HCT116 (cell line): ENCODE results near the gene UNC79. TPM values are rescaled to one million over a fixed set of nuclear protein-coding genes. Genes with fewer than 3 reads are reported as not detected.
"Not testable (repeated sequence)": the region's sequence is repeated elsewhere in the genome, so short reads cannot be mapped to it uniquely, and the experiment has no call there.

Source experiments
- ATAC-seq: fragments of 200-7000 bp; cut with Tn5 transposase; 2 replicates; pipeline ENCODE4 v1.9.1; 2020; ENCODE audit warnings: mild to moderate bottlenecking, moderate library complexity
- BruUV-seq: library from RNA; stranded (reverse); fragments of 400-500 nt; replicated peaks from 2 replicates; lab custom pipeline; 2021; lab: Mats Ljungman, UMichigan
- CTCF ChIA-PET: fragments of 300-600 bp; sonication (Branson Sonifier 250); formaldehyde crosslinking; loops from one replicate; lab custom pipeline; 2021; ENCODE audit warnings: antibody characterized with exemption; lab: Charles Lee
- POLR2A ChIA-PET: fragments of 300-600, 350-600 bp; sonication (Branson Sonifier 250); formaldehyde crosslinking; loops from one replicate; lab custom pipeline; 2021; ENCODE audit warnings: antibody characterized with exemption; lab: Charles Lee
- RAD21 ChIA-PET, 2 experiments: fragments of 300-600 bp; sonication (Branson Sonifier 250); formaldehyde crosslinking; loops; one replicate each; lab custom pipeline; 2023; ENCODE audit warnings: low total read pairs in 2 of 2; ENCODE audit not compliant: uncharacterized antibody in 2 of 2, unreplicated experiment in 2 of 2, low non-redundant PET in 1 of 2; lab: Charles Lee
- DNase-seq: peaks from one replicate; pipeline ENCODE4 v3.0.0-alpha.2; 2010; ENCODE audit warnings: low read depth, low spot score
- H2AFZ ChIP-seq: fragments of 200-600 bp; shearing (Covaris generic), sonication (generic); 2 replicates; pipeline ENCODE4 v1.6.1; 2017; ENCODE audit warnings: low read depth, mixed run types, mixed read lengths, antibody characterized with exemption, low read length; ENCODE audit not compliant: poor library complexity, severe bottlenecking
- H3K27ac ChIP-seq: 2 replicates; pipeline ENCODE4 v1.5.1; 2012; ENCODE audit warnings: low read depth, low read length
- H3K27me3 ChIP-seq: fragments of 200-600 bp; sonication (generic); 2 replicates; pipeline ENCODE4 v1.6.1; 2016; ENCODE audit warnings: mixed run types, low read length, mixed read lengths; ENCODE audit not compliant: insufficient read depth
- H3K36me3 ChIP-seq, 2 experiments: fragments of 200-500 bp in 1 of 2; fragments of 200-600 bp in 1 of 2; sonication (Bioruptor generic) in 1 of 2; sonication (generic) in 1 of 2; 2 replicates each; pipeline versions ENCODE4 v1.5.1 to v1.6.1; 2014 to 2016; ENCODE audit warnings: low read length in 2 of 2, inconsistent platforms in 1 of 2, mixed read lengths in 1 of 2, mixed run types in 1 of 2; ENCODE audit not compliant: insufficient read depth in 2 of 2, control insufficient read depth in 1 of 2
- H3K4me1 ChIP-seq, 2 experiments: fragments of 200-600 bp in 1 of 2; sonication (generic) in 1 of 2; 2 replicates each; pipeline versions ENCODE4 v1.5.1 to v1.6.1; 2012 to 2017; ENCODE audit warnings: low read length in 2 of 2, inconsistent platforms in 1 of 2, mild to moderate bottlenecking in 1 of 2, mixed read lengths in 1 of 2, mixed run types in 1 of 2, moderate library complexity in 1 of 2; ENCODE audit not compliant: insufficient read depth in 2 of 2, control insufficient read depth in 1 of 2
- H3K4me2 ChIP-seq: fragments of 200-600 bp; sonication (generic); 2 replicates; pipeline ENCODE4 v1.6.1; 2017; ENCODE audit warnings: mixed run types, low read length, mixed read lengths
- H3K4me3 ChIP-seq, 2 experiments: fragments of 200-600 bp in 1 of 2; sonication (generic) in 1 of 2; replicated peaks in 1 of 2; 2 replicates each; pipeline ENCODE4 v1.5.1; 2011 to 2016; ENCODE audit warnings: low read length in 2 of 2, control low read depth in 1 of 2, low read depth in 1 of 2, mild to moderate bottlenecking in 1 of 2, mixed read lengths in 1 of 2, mixed run types in 1 of 2
- H3K79me2 ChIP-seq: fragments of 200-600 bp; sonication (generic); 2 replicates; pipeline ENCODE4 v1.6.1; 2017; ENCODE audit warnings: mild to moderate bottlenecking, mixed run types, low read length, moderate library complexity, mixed read lengths; ENCODE audit not compliant: insufficient read depth
- H3K9ac ChIP-seq: fragments of 200-600 bp; sonication (generic); 2 replicates; pipeline ENCODE4 v1.6.1; 2016; ENCODE audit warnings: low read length, mixed read lengths
- H3K9me2 ChIP-seq: fragments of 200-600 bp; sonication (generic), shearing (Covaris generic); 2 replicates; pipeline ENCODE4 v1.6.1; 2017; ENCODE audit warnings: mixed run types, mild to moderate bottlenecking, moderate library complexity; ENCODE audit not compliant: insufficient read depth
- H3K9me3 ChIP-seq, 2 experiments: fragments of 200-500 bp in 1 of 2; fragments of 200-600 bp in 1 of 2; sonication (Bioruptor generic) in 1 of 2; sonication (generic) in 1 of 2; 2 replicates each; pipeline ENCODE4 v1.6.1; 2014 to 2017; ENCODE audit warnings: low read length in 2 of 2, mixed read lengths in 2 of 2, inconsistent platforms in 1 of 2, low read depth in 1 of 2, mild to moderate bottlenecking in 1 of 2, mixed run types in 1 of 2, moderate library complexity in 1 of 2; ENCODE audit not compliant: control insufficient read depth in 1 of 2, insufficient read depth in 1 of 2
- H4K20me1 ChIP-seq: fragments of 200-600 bp; sonication (generic), shearing (Covaris generic); 2 replicates; pipeline ENCODE4 v1.6.1; 2017; ENCODE audit warnings: mixed run types, mild to moderate bottlenecking, moderate library complexity; ENCODE audit not compliant: insufficient read depth
- CBX3 ChIP-seq: IDR thresholded peaks from 2 replicates; pipeline ENCODE4 v1.6.1; 2012; ENCODE audit warnings: low read depth
- CEBPB ChIP-seq: IDR thresholded peaks from 2 replicates; pipeline ENCODE4 v1.6.1; 2012; ENCODE audit warnings: low read depth
- CTCF ChIP-seq, 3 experiments: fragments of 200-600 bp in 1 of 3; sonication (generic) in 1 of 3; IDR thresholded peaks in 2 of 3; conservative IDR thresholded peaks in 1 of 3; 2 replicates each; pipeline ENCODE4 v1.5.1; 2012 to 2017; ENCODE audit warnings: low read depth in 2 of 3, low read length in 2 of 3, antibody characterized with exemption in 1 of 3, borderline replicate concordance in 1 of 3, control low read depth in 1 of 3, mild to moderate bottlenecking in 1 of 3, mixed read lengths in 1 of 3, mixed run types in 1 of 3, moderate library complexity in 1 of 3; ENCODE audit not compliant: insufficient read depth in 1 of 3
- ELF1 ChIP-seq: IDR thresholded peaks from 2 replicates; pipeline ENCODE4 v1.6.1; 2012; ENCODE audit warnings: low read depth, borderline replicate concordance
- EZH2phosphoT487 ChIP-seq: fragments of 200-600 bp; IDR thresholded peaks from 2 replicates; pipeline ENCODE4 v1.6.1; 2018; ENCODE audit warnings: antibody characterized with exemption, borderline replicate concordance
- JUND ChIP-seq: IDR thresholded peaks from 2 replicates; pipeline ENCODE4 v1.6.1; 2012
- MAX ChIP-seq: IDR thresholded peaks from 2 replicates; pipeline ENCODE4 v1.6.1; 2012
- POLR2A ChIP-seq: IDR thresholded peaks from 2 replicates; pipeline ENCODE4 v1.7.0; 2011; ENCODE audit warnings: borderline replicate concordance; ENCODE audit not compliant: insufficient read depth, insufficient read length; ENCODE audit errors: extremely low read depth
- POLR2AphosphoS5 ChIP-seq: IDR thresholded peaks from 2 replicates; pipeline ENCODE4 v1.6.1; 2011; ENCODE audit warnings: mild to moderate bottlenecking, low read depth, low read length, moderate library complexity
- RAD21 ChIP-seq: IDR thresholded peaks from 2 replicates; pipeline ENCODE4 v1.6.1; 2012; ENCODE audit warnings: low read depth, mild to moderate bottlenecking
- REST ChIP-seq: IDR thresholded peaks from 2 replicates; pipeline ENCODE4 v1.6.1; 2012; ENCODE audit warnings: low read depth
- ZFX ChIP-seq: fragments of 450-650 bp; IDR thresholded peaks from 2 replicates; pipeline ENCODE4 v1.6.1; 2017
- ZNF274 ChIP-seq: fragments of 200-500 bp; sonication (Bioruptor generic); IDR thresholded peaks from 2 replicates; pipeline ENCODE4 v1.6.1; 2014; ENCODE audit warnings: mild to moderate bottlenecking, low read depth, low read length, inconsistent platforms
- intact Hi-C: fragments of 100-400 bp; cut with micrococcal nuclease; formaldehyde crosslinking; loops from 2 replicates; pipeline ENCODE4 v1.10.0; 2022
- total RNA-seq: library from RNA; stranded (reverse); gene quantifications from one replicate; pipeline ENCODE4 v1.2.1, GENCODE V29; 2021; ENCODE audit not compliant: unreplicated experiment

Gene UNC79
- total RNA-seq, 1 experiment from 2014 or later = 0.10 TPM

- TF ChIP-seq ZNF274 = no peak
- TF ChIP-seq RAD21 = no peak
Measured at GRCh38 chr14:93522221-93522620, 91.5 kb downstream of the UNC79 start (continued).

- ATAC-seq, H3K79me2 ChIP-seq, H3K36me3 ChIP-seq, H3K27ac ChIP-seq, RAD21 ChIA-PET, CTCF ChIA-PET, H3K4me3 ChIP-seq, H3K27me3 ChIP-seq, H3K4me2 ChIP-seq, intact Hi-C loops, DNase-seq, H3K9me2 ChIP-seq, H3K9ac ChIP-seq, POLR2A ChIA-PET, H4K20me1 ChIP-seq, H3K4me1 ChIP-seq, H2AFZ ChIP-seq, BruUV-seq, H3K9me3 ChIP-seq: not testable (repeated sequence)
Measured at GRCh38 chr14:93525216-93525615, 94.5 kb downstream of the UNC79 start.

GRCh38 chr14:93525696-93526451, 95.1 kb downstream of the UNC79 start:
- no TSS peak for BruUV-seq
- Histone ChIP-seq H3K9me3 (peaks cover 0 to 1% of the 10 kb centered on the region in 2 experiments; a peak in 1 of 4 replicates), H3K36me3 (no peaks in the 10 kb centered on the region), H3K4me2 (no peak overlapping the region), H3K27me3 (peaks cover 9% of the 10 kb centered on the region; the same call in 1 of the 2 replicates), H3K4me1 (no peaks in the 10 kb centered on the region), H3K9ac (no peak overlapping the region), H2AFZ (no peak overlapping the region), H3K79me2 (no peaks in the 10 kb centered on the region), H3K4me3 (no peak overlapping the region), H3K27ac (no peak overlapping the region), H3K9me2 (no peaks in the 10 kb centered on the region), H4K20me1 (no peaks in the 10 kb centered on the region)
- CTCF ChIA-PET = no interaction called here
- RAD21 ChIA-PET = no interaction called here
- intact Hi-C loops = no loop called here
- no peak for ATAC-seq
- no peak for DNase-seq
- POLR2A ChIA-PET = no interaction called here
- no peak for TF ChIP-seq REST
- no peak for TF ChIP-seq POLR2AphosphoS5
- no peak for TF ChIP-seq RAD21
- TF ChIP-seq JUND = no peak
- no peak for TF ChIP-seq ELF1
- TF ChIP-seq CBX3 = no peak
- TF ChIP-seq ZFX = no peak
- no peak for TF ChIP-seq POLR2A
- TF ChIP-seq CEBPB = no peak
- TF ChIP-seq CTCF (IDR thresholded peaks at IDR 0.05 in 2 of 3, conservative IDR thresholded peaks at IDR 0.05 in 1 of 3; ENCODE audit: borderline replicate concordance in 1 of 3, insufficient read depth in 1 of 3, low read depth in 2 of 3, low read length in 2 of 3) = no peak
- TF ChIP-seq EZH2phosphoT487 = no peak
- no peak for TF ChIP-seq MAX
